Loucy (cell line): ENCODE results near the gene RBM14.

Source experiments
- H2AFZ ChIP-seq: fragments of 200-600 bp; sonication (generic); 2 replicates; pipeline ENCODE4 v1.6.0; 2016; ENCODE audit warnings: antibody characterized with exemption, mild to moderate bottlenecking, low read length, moderate library complexity
- H3F3A ChIP-seq: fragments of 200-600 bp; 2 replicates; pipeline ENCODE4 v1.6.0; 2016; ENCODE audit warnings: antibody characterized with exemption, low read depth, mild to moderate bottlenecking
- H3K27me3 ChIP-seq: fragments of 200-600 bp; sonication (generic); 2 replicates; pipeline ENCODE4 v1.6.1; 2014; ENCODE audit warnings: low read length, mild to moderate bottlenecking; ENCODE audit not compliant: insufficient read depth, poor library complexity, severe bottlenecking
- H3K36me3 ChIP-seq: fragments of 200-600 bp; sonication (generic); 2 replicates; pipeline ENCODE4 v1.6.1; 2016; ENCODE audit warnings: low read length; ENCODE audit not compliant: insufficient read depth
- H3K4me1 ChIP-seq: fragments of 200-600 bp; sonication (generic); 2 replicates; pipeline ENCODE4 v1.5.1; 2014; ENCODE audit warnings: low read length, mild to moderate bottlenecking; ENCODE audit not compliant: insufficient read depth, poor library complexity, severe bottlenecking
- H3K4me2 ChIP-seq: fragments of 200-600 bp; sonication (generic); 2 replicates; pipeline ENCODE4 v1.6.0; 2014; ENCODE audit warnings: antibody characterized with exemption, low read length, low read depth, mild to moderate bottlenecking; ENCODE audit not compliant: poor library complexity, severe bottlenecking
- H3K4me3 ChIP-seq: fragments of 200-600 bp; sonication (generic); 2 replicates; pipeline ENCODE4 v1.5.1; 2014; ENCODE audit warnings: low read length, mild to moderate bottlenecking, mixed read lengths; ENCODE audit not compliant: poor library complexity, severe bottlenecking
- H3K79me2 ChIP-seq: fragments of 200-600 bp; sonication (generic); 2 replicates; pipeline ENCODE4 v1.6.1; 2014; ENCODE audit warnings: low read length; ENCODE audit not compliant: insufficient read depth
- H3K9ac ChIP-seq: fragments of 200-600 bp; sonication (generic); 2 replicates; pipeline ENCODE4 v1.6.0; 2014; ENCODE audit warnings: mild to moderate bottlenecking, low read depth, low read length, moderate library complexity; ENCODE audit not compliant: poor library complexity, severe bottlenecking
- H3K9me2 ChIP-seq: fragments of 200-600 bp; sonication (generic); replicated peaks from 2 replicates; pipeline ENCODE4 v1.6.1; 2016; ENCODE audit warnings: low read depth, low read length, mixed read lengths
- H3K9me3 ChIP-seq: fragments of 200-600 bp; sonication (generic); 2 replicates; pipeline ENCODE4 v1.6.1; 2014; ENCODE audit warnings: mild to moderate bottlenecking, antibody characterized with exemption, low read length, low read depth; ENCODE audit not compliant: insufficient read depth
- H4K20me1 ChIP-seq: fragments of 200-600 bp; sonication (generic); 2 replicates; pipeline ENCODE4 v1.6.0; 2014; ENCODE audit warnings: antibody characterized with exemption, low read length, mild to moderate bottlenecking; ENCODE audit not compliant: insufficient read depth, poor library complexity, severe bottlenecking
- CTCF ChIP-seq: fragments of 200-600 bp; sonication (generic); conservative IDR thresholded peaks from 2 replicates; pipeline ENCODE4 v1.5.1; 2014; ENCODE audit warnings: mild to moderate bottlenecking, antibody characterized with exemption, low read length
- EZH2phosphoT487 ChIP-seq: fragments of 200-600 bp; IDR thresholded peaks from 2 replicates; pipeline ENCODE4 v1.6.1; 2018; ENCODE audit warnings: antibody characterized with exemption, mild to moderate bottlenecking, moderate library complexity, borderline replicate concordance

The RBM14 gene

DNA sequence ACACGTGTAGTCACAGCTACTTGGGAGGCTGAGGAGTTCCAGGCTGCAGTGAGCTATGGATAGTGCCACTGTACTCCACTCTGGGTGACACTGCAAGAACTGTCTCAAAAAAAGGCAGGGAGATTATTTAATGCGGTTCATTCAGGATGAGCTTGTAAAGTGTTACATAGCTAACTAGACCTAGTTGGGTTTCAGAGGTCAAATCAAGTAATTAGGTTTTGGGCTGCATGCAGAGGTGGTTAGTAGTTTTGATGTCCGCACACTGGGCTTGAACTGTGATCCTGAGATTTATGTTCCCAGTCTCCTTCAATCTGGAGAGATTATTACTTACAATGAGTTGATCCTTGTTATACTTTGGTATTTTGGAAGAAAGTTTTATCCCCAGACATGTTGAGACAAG lies 20.0 kb downstream of the RBM14 start:
- Histone ChIP-seq H4K20me1 (peaks cover 72% of the 10 kb centered on the region), H3K27me3 (no peaks in the 10 kb centered on the region), H3K9ac (no peak overlapping the region), H3K9me3 (no peaks in the 10 kb centered on the region), H3K9me2 (no peaks in the 10 kb centered on the region), H3K4me1 (peaks cover 28% of the 10 kb centered on the region), H3K36me3 (peaks cover 45% of the 10 kb centered on the region), H3K4me2 (no peak overlapping the region), H2AFZ (no peak overlapping the region), H3K79me2 (peaks cover 96% of the 10 kb centered on the region), H3K4me3 (no peak overlapping the region), H3F3A (peaks cover 13% of the 10 kb centered on the region)
- TF ChIP-seq CTCF (no peak), EZH2phosphoT487 (no peak)

DNA sequence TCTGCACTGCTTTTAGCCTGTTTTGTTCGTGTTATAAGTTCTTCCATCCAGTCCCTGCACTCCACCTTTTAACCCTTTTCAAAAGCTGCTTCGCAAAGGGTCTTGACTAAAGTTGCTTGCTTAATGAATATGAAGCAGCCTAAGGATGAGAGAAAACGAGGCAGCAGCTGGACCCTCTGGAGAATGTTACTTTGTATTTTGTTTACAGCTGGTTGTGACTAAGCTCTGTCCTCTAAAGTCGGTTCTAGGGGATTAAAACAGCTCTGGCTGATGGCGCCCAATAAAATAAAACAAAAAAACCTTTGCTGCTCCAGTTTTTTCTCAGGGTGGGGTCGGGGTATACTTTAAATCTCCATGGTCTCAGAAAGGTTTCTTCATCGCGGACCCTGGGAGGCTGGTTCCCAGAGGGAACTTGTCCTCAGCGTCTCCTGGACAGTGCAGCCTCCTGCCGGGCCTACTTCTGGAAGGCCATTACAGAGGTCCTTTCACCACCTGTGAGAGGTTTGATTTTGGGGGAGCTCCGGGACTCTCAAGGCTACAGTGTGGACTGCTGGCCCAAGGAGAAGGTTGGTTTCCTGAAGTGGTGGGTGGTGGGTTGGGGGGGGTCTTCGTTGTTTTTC lies 21.2 kb downstream of the RBM14 start:
- Histone ChIP-seq H3F3A (peaks cover 13% of the 10 kb centered on the region), H3K4me2 (peak overlapping the region; percentile 95), H4K20me1 (peaks cover 73% of the 10 kb centered on the region), H3K9me2 (no peaks in the 10 kb centered on the region), H3K9me3 (no peaks in the 10 kb centered on the region), H3K4me3 (peak overlapping the region; percentile 77), H3K79me2 (peaks cover 96% of the 10 kb centered on the region), H3K4me1 (peaks cover 37% of the 10 kb centered on the region), H3K27me3 (no peaks in the 10 kb centered on the region), H3K36me3 (peaks cover 48% of the 10 kb centered on the region), H2AFZ (peak overlapping the region; percentile 53; the same call in 1 of the 2 replicates), H3K9ac (peak overlapping the region; percentile 73)
- TF ChIP-seq CTCF: no peak
- TF ChIP-seq EZH2phosphoT487: no peak

GRCh38 chr11:66638177-66639065 lies 22.0 kb downstream of the RBM14 start, which contains the start of gene RBM4:
Gene RBM4, plus strand, starts transcription at chr11:66638703. Its CDS starts 1,009 bp downstream, at chr11:66639712.
- TF ChIP-seq CTCF (no peak), EZH2phosphoT487 (no peak)
- Histone ChIP-seq H3K27me3 (no peaks in the 10 kb centered on the region), H3F3A (peaks cover 13% of the 10 kb centered on the region), H3K4me1 (peaks cover 44% of the 10 kb centered on the region), H3K9ac (peak within 1 kb of the TSS; percentile 87), H3K79me2 (peaks cover 96% of the 10 kb centered on the region), H3K4me2 (peak within 1 kb of the TSS; percentile 95), H3K36me3 (peaks cover 50% of the 10 kb centered on the region), H3K9me3 (no peaks in the 10 kb centered on the region), H4K20me1 (peaks cover 73% of the 10 kb centered on the region), H2AFZ (peak within 1 kb of the TSS; percentile 53), H3K9me2 (no peaks in the 10 kb centered on the region), H3K4me3 (peak within 1 kb of the TSS; percentile 89)
